Measurements from ENCODE around the gene EPAS1.

The EPAS1 gene

DNA sequence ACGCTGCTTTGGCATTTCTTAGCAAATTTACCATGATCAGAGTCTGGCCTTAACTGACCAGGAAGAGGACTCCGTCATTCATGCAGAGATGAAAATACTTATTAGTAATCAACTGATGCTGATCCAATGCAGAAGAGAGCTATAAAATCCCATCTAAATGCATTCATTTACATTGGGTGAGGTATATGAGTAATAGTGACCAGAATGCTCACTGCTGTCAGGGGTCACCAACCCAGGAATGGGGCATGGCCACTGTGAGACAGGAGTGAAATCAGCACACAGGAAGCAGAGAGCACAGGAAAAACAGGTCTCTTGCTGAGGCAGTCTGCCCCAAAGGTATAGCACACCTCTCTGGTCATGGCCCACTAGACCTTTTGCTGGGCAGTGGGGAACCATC is 114.0 kb downstream of the EPAS1 start:
- peaks cover 24% of the 10 kb centered on the region for H3K4me1 ChIP-seq (ENCODE audit: control insufficient read depth, insufficient read depth, low read length)
- no peaks in the 10 kb centered on the region for H3K27me3 ChIP-seq (ENCODE audit: control insufficient read depth in 1 of 2, insufficient read depth in 2 of 2, low read length in 2 of 2)
- H3K27ac ChIP-seq (ENCODE audit: low read length): no peak overlapping the region
- H3K9me3 ChIP-seq (ENCODE audit: control insufficient read depth in 2 of 2, low read length in 2 of 2): no peaks in the 10 kb centered on the region
- H3K9ac ChIP-seq (ENCODE audit: low read length in 2 of 2): no peak overlapping the region
- no peak overlapping the region for H3K4me3 ChIP-seq (ENCODE audit: low read length in 2 of 2)
- no peaks in the 10 kb centered on the region for H3K36me3 ChIP-seq (ENCODE audit: control insufficient read depth in 2 of 2, insufficient read depth in 2 of 2, low read length in 2 of 2)

- Histone ChIP-seq H3K27me3 (ENCODE audit: control insufficient read depth in 1 of 2, insufficient read depth in 2 of 2, low read length in 2 of 2) (no peaks in the 10 kb centered on the region), H3K9ac (ENCODE audit: low read length in 2 of 2) (no peak overlapping the region), H3K36me3 (ENCODE audit: control insufficient read depth in 2 of 2, insufficient read depth in 2 of 2, low read length in 2 of 2) (no peaks in the 10 kb centered on the region), H3K27ac (ENCODE audit: low read length) (no peak overlapping the region), H3K9me3 (ENCODE audit: control insufficient read depth in 2 of 2, low read length in 2 of 2) (peaks cover 0 to 5% of the 10 kb centered on the region in 2 donors), H3K4me3 (ENCODE audit: low read length in 2 of 2) (no peak overlapping the region), H3K4me1 (ENCODE audit: control insufficient read depth, insufficient read depth, low read length) (peaks cover 19% of the 10 kb centered on the region)
Observed at GRCh38 chr2:46411985-46412384, 114.8 kb downstream of the EPAS1 start.

- H3K9me3 ChIP-seq (ENCODE audit: control insufficient read depth in 2 of 2, low read length in 2 of 2): peaks cover 0 to 8% of the 10 kb centered on the region in 2 donors
- H3K9ac ChIP-seq (ENCODE audit: low read length in 2 of 2): no peak overlapping the region
- no peak overlapping the region for H3K27ac ChIP-seq (ENCODE audit: low read length)
- H3K4me3 ChIP-seq (ENCODE audit: low read length in 2 of 2): no peak overlapping the region
- peaks cover 16% of the 10 kb centered on the region for H3K4me1 ChIP-seq (ENCODE audit: control insufficient read depth, insufficient read depth, low read length)
- H3K27me3 ChIP-seq (ENCODE audit: control insufficient read depth in 1 of 2, insufficient read depth in 2 of 2, low read length in 2 of 2): no peaks in the 10 kb centered on the region
- no peaks in the 10 kb centered on the region for H3K36me3 ChIP-seq (ENCODE audit: control insufficient read depth in 2 of 2, insufficient read depth in 2 of 2, low read length in 2 of 2)
Observed at GRCh38 chr2:46413111-46413510, 115.9 kb downstream of the EPAS1 start.

DNA sequence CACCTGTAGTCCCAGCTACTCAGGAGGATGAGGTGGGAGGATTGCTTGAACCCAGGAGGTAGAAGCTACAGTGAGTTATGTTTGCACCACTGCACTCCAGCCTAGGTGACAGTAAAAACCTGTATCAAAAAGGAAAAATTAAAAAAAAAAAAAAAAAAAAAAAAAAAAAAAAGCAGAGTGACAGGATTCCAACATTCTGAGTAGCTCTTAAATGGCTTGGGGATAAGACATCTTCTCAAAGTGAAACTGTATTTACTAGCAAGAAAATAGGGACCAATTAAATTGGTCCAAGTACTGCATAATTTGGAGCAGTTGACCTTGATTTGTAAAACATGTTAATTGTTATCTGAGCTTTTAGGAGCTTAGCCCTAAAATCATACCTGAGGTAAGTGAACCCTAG is 116.4 kb downstream of the EPAS1 start:
- no peak overlapping the region for H3K27ac ChIP-seq (ENCODE audit: low read length)
- no peak overlapping the region for H3K4me3 ChIP-seq (ENCODE audit: low read length in 2 of 2)

GRCh38 chr2:46414701-46415100 is 117.5 kb downstream of the EPAS1 start:
- H3K9ac ChIP-seq (ENCODE audit: low read length in 2 of 2): no peak overlapping the region
- H3K4me3 ChIP-seq (ENCODE audit: low read length in 2 of 2): no peak overlapping the region

More for the DNA sequence above, 116.4 kb downstream of the EPAS1 start:
- H3K27me3 ChIP-seq (ENCODE audit: control insufficient read depth in 1 of 2, insufficient read depth in 2 of 2, low read length in 2 of 2): no peaks in the 10 kb centered on the region
- H3K4me1 ChIP-seq (ENCODE audit: control insufficient read depth, insufficient read depth, low read length): peaks cover 14% of the 10 kb centered on the region
- no peaks in the 10 kb centered on the region for H3K36me3 ChIP-seq (ENCODE audit: control insufficient read depth in 2 of 2, insufficient read depth in 2 of 2, low read length in 2 of 2)
- H3K9ac ChIP-seq (ENCODE audit: low read length in 2 of 2): no peak overlapping the region
- peaks cover under 1 to 8% of the 10 kb centered on the region in 2 donors for H3K9me3 ChIP-seq (ENCODE audit: control insufficient read depth in 2 of 2, low read length in 2 of 2)

GRCh38 chr2:46416280-46416679 is 119.1 kb downstream of the EPAS1 start:
- H3K9me3 ChIP-seq (ENCODE audit: control insufficient read depth in 2 of 2, low read length in 2 of 2): peaks cover 4 to 8% of the 10 kb centered on the region in 2 donors
- no peaks in the 10 kb centered on the region for H3K27me3 ChIP-seq (ENCODE audit: control insufficient read depth in 1 of 2, insufficient read depth in 2 of 2, low read length in 2 of 2)
- no peak overlapping the region for H3K27ac ChIP-seq (ENCODE audit: low read length)
- no peaks in the 10 kb centered on the region for H3K36me3 ChIP-seq (ENCODE audit: control insufficient read depth in 2 of 2, insufficient read depth in 2 of 2, low read length in 2 of 2)
- H3K4me1 ChIP-seq (ENCODE audit: control insufficient read depth, insufficient read depth, low read length): no peaks in the 10 kb centered on the region
- H3K4me3 ChIP-seq (ENCODE audit: low read length in 2 of 2): no peak overlapping the region
- H3K9ac ChIP-seq (ENCODE audit: low read length in 2 of 2): no peak overlapping the region

More at GRCh38 chr2:46414701-46415100, 117.5 kb downstream of the EPAS1 start:
- Histone ChIP-seq H3K9me3 (ENCODE audit: control insufficient read depth in 2 of 2, low read length in 2 of 2) (peaks cover 4 to 8% of the 10 kb centered on the region in 2 donors), H3K4me1 (ENCODE audit: control insufficient read depth, insufficient read depth, low read length) (peaks cover 5% of the 10 kb centered on the region), H3K27me3 (ENCODE audit: control insufficient read depth in 1 of 2, insufficient read depth in 2 of 2, low read length in 2 of 2) (no peaks in the 10 kb centered on the region), H3K36me3 (ENCODE audit: control insufficient read depth in 2 of 2, insufficient read depth in 2 of 2, low read length in 2 of 2) (no peaks in the 10 kb centered on the region), H3K27ac (ENCODE audit: low read length) (no peak overlapping the region)

DNA sequence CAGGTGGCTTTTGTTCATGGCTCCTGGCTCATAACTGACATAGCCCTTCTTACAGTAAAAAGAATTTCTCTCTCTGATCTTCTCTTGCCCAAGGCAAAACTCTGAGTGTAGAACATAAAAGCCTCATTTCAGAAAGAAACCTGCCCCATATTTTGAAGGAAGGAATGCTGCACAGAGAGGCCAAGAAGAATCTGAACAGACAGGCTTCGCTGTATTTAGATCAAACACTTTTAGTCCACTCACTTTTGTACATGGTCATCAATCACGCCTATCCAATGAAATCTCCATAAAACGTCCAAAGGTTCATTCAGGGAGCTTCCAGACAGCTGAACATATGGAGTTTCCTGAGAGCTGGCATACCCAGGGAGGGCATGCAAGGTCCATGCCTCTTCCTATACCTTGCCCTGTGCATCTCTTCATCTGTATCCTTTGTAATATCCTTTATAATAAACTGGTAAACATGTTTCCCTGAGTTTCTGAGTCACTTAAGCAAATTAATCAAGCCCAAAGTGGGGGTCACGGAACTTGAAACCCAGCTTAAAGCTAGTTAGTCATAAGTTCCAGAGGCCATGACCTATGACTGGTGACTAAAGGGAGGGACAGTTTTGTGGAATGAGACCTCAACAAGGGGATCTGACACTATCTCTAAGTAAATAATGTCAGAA is 119.7 kb downstream of the EPAS1 start:
- H3K27me3 ChIP-seq (ENCODE audit: control insufficient read depth in 1 of 2, insufficient read depth in 2 of 2, low read length in 2 of 2): no peaks in the 10 kb centered on the region
- H3K9me3 ChIP-seq (ENCODE audit: control insufficient read depth in 2 of 2, low read length in 2 of 2): peaks cover 4 to 8% of the 10 kb centered on the region in 2 donors
- no peak overlapping the region for H3K27ac ChIP-seq (ENCODE audit: low read length)
- no peak overlapping the region for H3K9ac ChIP-seq (ENCODE audit: low read length in 2 of 2)
- H3K4me3 ChIP-seq (ENCODE audit: low read length in 2 of 2): no peak overlapping the region
- no peaks in the 10 kb centered on the region for H3K36me3 ChIP-seq (ENCODE audit: control insufficient read depth in 2 of 2, insufficient read depth in 2 of 2, low read length in 2 of 2)
- no peaks in the 10 kb centered on the region for H3K4me1 ChIP-seq (ENCODE audit: control insufficient read depth, insufficient read depth, low read length)

DNA sequence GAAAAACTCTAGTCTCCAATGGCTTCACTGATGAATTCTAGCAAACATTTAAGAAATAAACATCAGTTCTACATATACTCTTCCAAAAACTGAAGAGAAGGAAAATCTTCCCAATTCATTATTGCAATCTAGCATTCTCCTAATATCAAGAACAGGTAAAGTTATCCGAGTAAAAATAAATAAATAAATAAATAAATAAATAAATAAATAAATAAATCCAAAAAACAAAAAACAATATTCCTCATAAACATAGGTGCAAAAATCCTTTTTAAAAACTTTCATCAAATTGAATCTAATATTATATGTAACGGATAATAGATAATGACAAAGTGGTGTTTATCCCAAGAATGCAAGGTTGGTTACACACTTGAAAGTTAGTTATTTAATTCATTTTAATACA is 123.7 kb downstream of the EPAS1 start:
- Histone ChIP-seq H3K9me3 (ENCODE audit: control insufficient read depth in 2 of 2, low read length in 2 of 2) (peaks cover 4 to 8% of the 10 kb centered on the region in 2 donors), H3K27me3 (ENCODE audit: control insufficient read depth in 1 of 2, insufficient read depth in 2 of 2, low read length in 2 of 2) (no peaks in the 10 kb centered on the region), H3K4me1 (ENCODE audit: control insufficient read depth, insufficient read depth, low read length) (no peaks in the 10 kb centered on the region), H3K9ac (ENCODE audit: low read length in 2 of 2) (no peak overlapping the region), H3K27ac (ENCODE audit: low read length) (no peak overlapping the region), H3K4me3 (ENCODE audit: low read length in 2 of 2) (no peak overlapping the region), H3K36me3 (ENCODE audit: control insufficient read depth in 2 of 2, insufficient read depth in 2 of 2, low read length in 2 of 2) (no peaks in the 10 kb centered on the region)

DNA sequence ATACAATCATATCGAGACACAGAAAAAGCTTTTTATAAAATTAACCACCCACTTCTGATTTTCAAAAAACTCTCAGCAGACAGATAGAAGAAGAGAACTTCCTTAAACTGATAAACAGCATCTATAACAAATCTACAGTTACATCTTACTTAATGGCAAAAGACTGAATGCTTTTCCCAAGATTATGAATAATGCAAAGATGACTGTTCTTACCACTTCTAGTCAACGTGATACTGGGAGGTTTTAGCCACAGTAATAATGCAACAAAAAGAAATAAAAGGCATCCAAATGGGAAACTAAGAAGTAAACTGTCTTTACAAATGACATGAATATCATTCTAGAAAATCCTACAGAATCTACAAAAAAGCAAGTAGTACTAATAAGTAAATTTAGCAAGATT is 124.2 kb downstream of the EPAS1 start:
- Histone ChIP-seq H3K36me3 (ENCODE audit: control insufficient read depth in 2 of 2, insufficient read depth in 2 of 2, low read length in 2 of 2) (no peaks in the 10 kb centered on the region), H3K9ac (ENCODE audit: low read length in 2 of 2) (no peak overlapping the region), H3K4me3 (ENCODE audit: low read length in 2 of 2) (no peak overlapping the region), H3K9me3 (ENCODE audit: control insufficient read depth in 2 of 2, low read length in 2 of 2) (peaks cover 4 to 8% of the 10 kb centered on the region in 2 donors), H3K4me1 (ENCODE audit: control insufficient read depth, insufficient read depth, low read length) (no peaks in the 10 kb centered on the region), H3K27ac (ENCODE audit: low read length) (no peak overlapping the region), H3K27me3 (ENCODE audit: control insufficient read depth in 1 of 2, insufficient read depth in 2 of 2, low read length in 2 of 2) (no peaks in the 10 kb centered on the region)

DNA sequence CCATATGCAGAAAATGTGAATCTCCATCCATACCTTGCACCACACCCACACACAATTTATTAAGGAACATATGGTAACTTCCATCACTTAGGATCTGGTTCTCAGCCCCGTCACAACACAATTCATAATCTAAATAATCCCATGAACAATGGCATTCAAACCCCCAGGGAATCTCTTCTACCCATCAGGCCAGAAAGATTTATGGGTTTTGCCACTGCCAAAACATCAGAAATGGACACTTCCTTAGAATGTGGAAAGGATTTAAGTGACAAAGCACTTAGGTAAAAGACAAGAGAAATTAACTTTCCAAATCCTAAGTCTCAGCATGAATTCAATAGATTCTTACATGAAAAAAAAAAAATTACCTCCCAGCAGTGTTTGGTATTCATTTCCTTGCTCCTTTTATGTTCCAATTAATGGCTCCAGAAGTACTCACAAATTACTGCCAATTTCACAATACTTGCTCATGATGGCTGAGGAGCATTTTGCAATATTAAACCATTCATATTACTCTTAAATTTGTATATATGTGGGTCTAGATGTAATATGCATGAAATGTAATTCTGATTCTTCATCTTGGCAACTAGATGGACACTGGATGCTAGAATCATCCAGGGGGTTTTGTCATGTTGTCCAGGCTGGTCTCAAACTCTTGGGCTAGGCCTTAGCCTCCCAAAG is 125.6 kb downstream of the EPAS1 start:
- Histone ChIP-seq H3K36me3 (ENCODE audit: control insufficient read depth in 2 of 2, insufficient read depth in 2 of 2, low read length in 2 of 2) (no peaks in the 10 kb centered on the region), H3K9ac (ENCODE audit: low read length in 2 of 2) (no peak overlapping the region), H3K4me1 (ENCODE audit: control insufficient read depth, insufficient read depth, low read length) (no peaks in the 10 kb centered on the region), H3K4me3 (ENCODE audit: low read length in 2 of 2) (no peak overlapping the region), H3K9me3 (ENCODE audit: control insufficient read depth in 2 of 2, low read length in 2 of 2) (peaks cover 0 to 4% of the 10 kb centered on the region in 2 donors), H3K27me3 (ENCODE audit: control insufficient read depth in 1 of 2, insufficient read depth in 2 of 2, low read length in 2 of 2) (no peaks in the 10 kb centered on the region), H3K27ac (ENCODE audit: low read length) (no peak overlapping the region)

- H3K4me3 ChIP-seq (ENCODE audit: low read length in 2 of 2): no peak overlapping the region
- H3K27me3 ChIP-seq (ENCODE audit: control insufficient read depth in 1 of 2, insufficient read depth in 2 of 2, low read length in 2 of 2): no peaks in the 10 kb centered on the region
- H3K27ac ChIP-seq (ENCODE audit: low read length): no peak overlapping the region
- no peaks in the 10 kb centered on the region for H3K9me3 ChIP-seq (ENCODE audit: control insufficient read depth in 2 of 2, low read length in 2 of 2)
- no peaks in the 10 kb centered on the region for H3K4me1 ChIP-seq (ENCODE audit: control insufficient read depth, insufficient read depth, low read length)
- no peaks in the 10 kb centered on the region for H3K36me3 ChIP-seq (ENCODE audit: control insufficient read depth in 2 of 2, insufficient read depth in 2 of 2, low read length in 2 of 2)
- no peak overlapping the region for H3K9ac ChIP-seq (ENCODE audit: low read length in 2 of 2)
Observed at GRCh38 chr2:46424937-46425336, 127.7 kb downstream of the EPAS1 start.

Data from stomach smooth muscle (tissue), 2 donors.